Astrocyte of the cerebellum (primary cell): ENCODE results near the gene SERPINA3.

Experiments
- DNase-seq: peaks from one replicate; pipeline ENCODE4 v3.0.0-alpha.2; 2011; ENCODE audit warnings: low read depth
- H3K4me3 ChIP-seq: 2 replicates; pipeline ENCODE4 v1.5.1; 2011; ENCODE audit warnings: mild to moderate bottlenecking, low read depth, low read length, moderate library complexity
- CTCF ChIP-seq: IDR thresholded peaks from 2 replicates; pipeline ENCODE4 v1.5.1; 2012; ENCODE audit warnings: low read length, low read depth, moderate library complexity, mild to moderate bottlenecking; ENCODE audit errors: missing control alignments
- in situ Hi-C: cut with HindIII; loops from 2 replicates; pipeline ENCODE4 v1.10.0; 2017; ENCODE audit warnings: low sequenced_read_pairs

SERPINA3 gene

DNA sequence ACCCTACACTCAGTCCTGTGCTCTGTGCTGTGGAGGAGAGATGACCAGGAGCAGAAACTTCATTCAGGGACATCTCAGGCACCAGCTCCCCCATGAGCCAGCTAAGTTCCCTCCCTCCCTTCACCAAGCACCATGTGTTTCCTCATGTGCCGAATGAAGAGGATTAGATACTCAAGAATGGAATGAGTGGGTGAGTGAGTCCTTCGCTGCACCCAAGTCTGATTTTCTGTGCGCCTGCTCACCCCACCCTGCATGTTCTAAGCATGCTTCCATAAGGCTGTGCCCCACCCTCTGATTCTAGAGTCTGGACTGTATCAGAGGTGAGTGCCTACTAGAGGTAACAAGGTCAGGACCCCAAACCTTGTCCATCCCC, 18.8 kb upstream of the SERPINA3 start:
- in situ Hi-C loops: no loop called here
- no peak for TF ChIP-seq CTCF
- DNase-seq: no peak
- no peak overlapping the region for H3K4me3 ChIP-seq

- DNase-seq: no peak
- no peak for TF ChIP-seq CTCF
- in situ Hi-C loops: no loop called here
- no peak overlapping the region for H3K4me3 ChIP-seq
Observed at GRCh38 chr14:94593749-94594431, 18.3 kb upstream of the SERPINA3 start.

GRCh38 chr14:94594441-94594840, 17.8 kb upstream of the SERPINA3 start:
- TF ChIP-seq CTCF: no peak
- no peak for DNase-seq
- no peak overlapping the region for H3K4me3 ChIP-seq
- in situ Hi-C loops: no loop called here

GRCh38 chr14:94595912-94596311, 16.3 kb upstream of the SERPINA3 start:
- no peak for TF ChIP-seq CTCF
- in situ Hi-C loops: no loop called here
- DNase-seq: no peak
- no peak overlapping the region for H3K4me3 ChIP-seq

GRCh38 chr14:94596361-94596760, 15.8 kb upstream of the SERPINA3 start:
- H3K4me3 ChIP-seq: no peak overlapping the region
- DNase-seq: no peak
- in situ Hi-C loops: no loop called here
- TF ChIP-seq CTCF: no peak

GRCh38 chr14:94597788-94598187, 14.4 kb upstream of the SERPINA3 start:
- no peak for DNase-seq
- TF ChIP-seq CTCF: no peak
- in situ Hi-C loops: no loop called here
- H3K4me3 ChIP-seq: no peak overlapping the region

DNA sequence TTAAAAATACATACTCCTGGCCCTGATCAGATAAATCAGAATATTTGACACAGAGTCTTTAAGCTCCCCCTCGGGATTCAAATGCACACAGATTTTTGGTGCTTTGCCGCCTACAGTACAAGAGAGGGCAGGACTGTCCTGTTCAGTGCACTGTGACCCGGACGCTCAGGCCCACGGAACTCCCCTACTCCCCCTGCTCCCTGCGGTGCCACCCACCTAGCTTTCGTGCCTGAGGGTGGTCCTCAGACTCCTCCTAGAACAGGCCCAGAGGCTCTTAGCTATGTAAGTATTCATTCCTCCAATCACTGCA, 13.7 kb upstream of the SERPINA3 start:
- DNase-seq: no peak
- H3K4me3 ChIP-seq: no peak overlapping the region
- in situ Hi-C loops: no loop called here
- no peak for TF ChIP-seq CTCF
